Stomach (tissue), 9 donors: Measurements from ENCODE around the gene OPHN1. TPM values are rescaled to one million over a fixed set of nuclear protein-coding genes. Genes with fewer than 3 reads are reported as not detected.

Source experiments
- DNase-seq, 2 donors: peaks; one replicate each; pipeline versions ENCODE4 v3.0.0 to v3.0.0-alpha.2; 2013 to 2019
- H3K27ac ChIP-seq, 5 donors: fragments of 200-600 bp in 4 of 5; sonication (generic) in 4 of 5; one replicate each; pipeline ENCODE4 v1.5.1; 2013 to 2019; ENCODE audit warnings: mild to moderate bottlenecking in 1 of 5, moderate library complexity in 1 of 5
- H3K27me3 ChIP-seq, 3 donors: fragments of 200-600 bp; sonication (generic); one replicate each; pipeline ENCODE4 v1.5.1; 2017 to 2019; ENCODE audit warnings: mixed run types in 1 of 3
- H3K36me3 ChIP-seq, 4 donors: fragments of 200-600 bp; sonication (generic); 1 replicate in 3 of 4; 2 replicates in 1 of 4; pipeline ENCODE4 v1.5.1; 2016 to 2019
- H3K4me1 ChIP-seq, 4 donors: fragments of 200-600 bp; sonication (generic); one replicate each; pipeline ENCODE4 v1.5.1; 2016 to 2019
- H3K4me3 ChIP-seq, 4 donors: fragments of 200-600 bp; sonication (generic) in 3 of 4; one replicate each; pipeline ENCODE4 v1.5.1; 2016 to 2019; ENCODE audit warnings: mild to moderate bottlenecking in 1 of 4
- H3K9me3 ChIP-seq, 4 donors: fragments of 200-600 bp; sonication (generic); one replicate each; pipeline ENCODE4 v1.5.1; 2016 to 2019
- EP300 ChIP-seq: sonication (generic); formaldehyde crosslinking; IDR thresholded peaks from one replicate; pipeline ENCODE4 v1.6.1; 2017; ENCODE audit warnings: antibody characterized with exemption
- POLR2A ChIP-seq, 4 donors: fragments of 450-650 bp; IDR thresholded peaks; one replicate each; pipeline ENCODE4 v1.6.1; 2016; ENCODE audit warnings: antibody characterized with exemption in 4 of 4, control low read depth in 2 of 4, mild to moderate bottlenecking in 1 of 4, moderate library complexity in 1 of 4
- POLR2AphosphoS5 ChIP-seq, 3 donors: sonication (generic); formaldehyde crosslinking; IDR thresholded peaks; one replicate each; pipeline ENCODE4 v1.6.1; 2016; ENCODE audit warnings: antibody characterized with exemption in 3 of 3
- WGBS, 5 donors: extraction: QIAGEN DNeasy Blood & Tissue Kit in 3 of 5; methylation state at CpG; one replicate each; pipeline versions ENCODE4 v1.1.5 to v1.1.7; 2013 to 2018; 5-methylcytosine and 5-hydroxymethylcytosine counted together
- intact Hi-C: fragments of 100-400 bp; cut with DNase I; formaldehyde crosslinking; loops from one replicate; pipeline ENCODE4 v1.15.1; 2023; ENCODE audit warnings: low total_unique reads
- polyA plus RNA-seq, 3 donors: library from polyadenylated mRNA; stranded (reverse); fragments of 200-250 nt; gene quantifications; one replicate each; pipeline ENCODE4 v1.2.3, GENCODE V29; 2013
- total RNA-seq, 5 donors: library from RNA; depleted of rRNA; stranded (reverse); fragments of >200 nt; gene quantifications; one replicate each; pipeline versions ENCODE4 v1.1.0 to v1.2.3, GENCODE V29; 2014 to 2016
- TF ChIP-seq, protein P1 (sequence below), 7 experiments: fragments of 450-650 bp in 4 of 7; fragments of 200-600 bp in 3 of 7; sonication (generic) in 3 of 7; IDR thresholded peaks; one replicate each; pipeline ENCODE4 v1.5.1; 2016 to 2019; ENCODE audit warnings: antibody characterized with exemption in 7 of 7, control low read depth in 2 of 7, mild to moderate bottlenecking in 1 of 7
- donor health status: healthy with polysubstance abuse.
- donor health status: Bipolar disorder and iron deficiency.
- donor health status: healthy.

The OPHN1 gene
- total and polyA plus RNA-seq, 8 donors, result 0.78 to 76.4 (median 5.0) TPM

DNA sequence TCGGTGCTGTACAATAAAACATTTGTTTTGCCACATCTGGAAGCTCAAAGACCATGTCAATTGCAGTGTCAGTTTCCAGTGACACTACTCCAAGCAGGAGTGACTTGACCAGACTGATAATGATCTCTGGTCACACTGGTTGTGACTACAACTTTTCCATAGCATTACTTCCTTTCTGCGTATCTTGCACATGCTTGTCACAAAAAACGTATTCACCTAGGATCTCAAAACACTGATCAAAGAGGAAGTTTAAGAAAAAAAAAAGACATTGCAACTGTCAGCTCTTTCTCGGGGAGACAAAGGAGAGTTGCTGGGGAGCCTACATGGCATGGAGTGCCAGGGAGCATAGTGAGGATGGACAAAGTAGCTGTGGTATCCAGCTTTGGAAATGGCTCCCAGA, 60.6 kb downstream of the OPHN1 start:
- no peaks in the 10 kb centered on the region for H3K4me1 ChIP-seq
- 69 to 83% (median 73%) methylated on average over 4 of the region's 4 CpGs for WGBS, 5 donors
- no peaks in the 10 kb centered on the region for H3K36me3 ChIP-seq
- intact Hi-C loops, result no loop called here
- peaks cover 0 to 17% (median 9%) of the 10 kb centered on the region in 4 donors for H3K9me3 ChIP-seq
- no peak for DNase-seq
- H3K4me3 ChIP-seq, result no peak overlapping the region
- TF ChIP-seq, protein P1, sequence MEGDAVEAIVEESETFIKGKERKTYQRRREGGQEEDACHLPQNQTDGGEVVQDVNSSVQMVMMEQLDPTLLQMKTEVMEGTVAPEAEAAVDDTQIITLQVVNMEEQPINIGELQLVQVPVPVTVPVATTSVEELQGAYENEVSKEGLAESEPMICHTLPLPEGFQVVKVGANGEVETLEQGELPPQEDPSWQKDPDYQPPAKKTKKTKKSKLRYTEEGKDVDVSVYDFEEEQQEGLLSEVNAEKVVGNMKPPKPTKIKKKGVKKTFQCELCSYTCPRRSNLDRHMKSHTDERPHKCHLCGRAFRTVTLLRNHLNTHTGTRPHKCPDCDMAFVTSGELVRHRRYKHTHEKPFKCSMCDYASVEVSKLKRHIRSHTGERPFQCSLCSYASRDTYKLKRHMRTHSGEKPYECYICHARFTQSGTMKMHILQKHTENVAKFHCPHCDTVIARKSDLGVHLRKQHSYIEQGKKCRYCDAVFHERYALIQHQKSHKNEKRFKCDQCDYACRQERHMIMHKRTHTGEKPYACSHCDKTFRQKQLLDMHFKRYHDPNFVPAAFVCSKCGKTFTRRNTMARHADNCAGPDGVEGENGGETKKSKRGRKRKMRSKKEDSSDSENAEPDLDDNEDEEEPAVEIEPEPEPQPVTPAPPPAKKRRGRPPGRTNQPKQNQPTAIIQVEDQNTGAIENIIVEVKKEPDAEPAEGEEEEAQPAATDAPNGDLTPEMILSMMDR (IDR thresholded peaks at IDR 0.05), result no peak
- TF ChIP-seq POLR2AphosphoS5 (IDR thresholded peaks at IDR 0.05), result no peak
- TF ChIP-seq POLR2A (IDR thresholded peaks at IDR 0.05), result no peak
- no peak for TF ChIP-seq EP300
- H3K27me3 ChIP-seq, result no peaks in the 10 kb centered on the region
- H3K27ac ChIP-seq, result no peak overlapping the region

DNA sequence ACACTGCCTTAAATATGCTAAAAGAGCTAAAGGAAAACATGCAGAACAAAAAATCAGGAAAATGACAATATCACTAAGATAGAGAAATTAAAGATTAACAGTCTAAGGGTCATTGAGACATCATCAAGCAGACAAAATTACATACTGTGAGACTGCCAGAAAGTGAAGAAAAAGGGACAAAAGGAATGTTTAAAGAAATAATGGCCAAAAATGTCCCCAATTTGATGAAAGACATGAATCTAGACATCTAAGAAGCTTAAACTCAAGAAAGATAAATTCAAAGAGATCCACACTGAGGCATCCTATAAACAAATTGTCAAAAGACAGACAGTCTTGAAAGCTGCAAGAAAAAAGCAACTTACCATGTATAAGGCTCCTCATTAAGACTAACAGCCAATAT, 63.7 kb downstream of the OPHN1 start:
- Histone ChIP-seq H3K27me3 (no peaks in the 10 kb centered on the region), H3K4me3 (no peak overlapping the region), H3K36me3 (no peaks in the 10 kb centered on the region), H3K9me3 (peaks cover 0 to 17% (median 9%) of the 10 kb centered on the region in 4 donors), H3K27ac (no peak overlapping the region), H3K4me1 (no peaks in the 10 kb centered on the region)
- no peak for DNase-seq
- TF ChIP-seq, protein P1 (IDR thresholded peaks at IDR 0.05), result no peak
- TF ChIP-seq POLR2AphosphoS5 (IDR thresholded peaks at IDR 0.05) (no peak), EP300 (no peak), POLR2A (IDR thresholded peaks at IDR 0.05) (no peak)
- intact Hi-C loops, result no loop called here

DNA sequence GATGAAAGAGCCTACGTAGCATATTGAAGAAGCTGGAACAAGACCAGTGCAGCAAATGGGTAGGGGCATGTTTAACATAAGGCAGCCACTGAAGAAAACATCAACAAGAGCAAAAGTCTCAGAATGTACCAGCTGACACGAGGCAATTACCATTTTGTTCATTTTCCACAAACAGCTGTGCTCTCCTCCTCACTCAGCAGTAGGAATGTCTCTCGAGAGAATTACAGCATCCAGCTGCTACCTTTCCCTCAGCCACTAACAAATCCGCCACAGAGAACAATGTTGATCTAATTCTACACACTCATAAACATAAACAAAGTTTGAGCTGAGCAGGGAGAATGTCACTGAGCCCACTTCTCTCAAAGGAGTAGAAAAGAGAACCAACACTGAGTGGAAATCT, 68.0 kb downstream of the OPHN1 start:
- TF ChIP-seq POLR2A (IDR thresholded peaks at IDR 0.05) (no peak), POLR2AphosphoS5 (IDR thresholded peaks at IDR 0.05) (no peak), EP300 (no peak)
- TF ChIP-seq, protein P1 (IDR thresholded peaks at IDR 0.05), result no peak
- DNase-seq, result peak in 1 of 2 donors; percentile 32
- intact Hi-C loops, result no loop called here
- 50 to 67% (median 54%) methylated on average over 4 of the region's 4 CpGs for WGBS, 5 donors
- Histone ChIP-seq H3K36me3 (no peaks in the 10 kb centered on the region), H3K4me1 (no peaks in the 10 kb centered on the region), H3K27ac (no peak overlapping the region), H3K9me3 (peaks cover 0 to 16% (median 9%) of the 10 kb centered on the region in 4 donors), H3K4me3 (no peak overlapping the region), H3K27me3 (no peaks in the 10 kb centered on the region)

DNA sequence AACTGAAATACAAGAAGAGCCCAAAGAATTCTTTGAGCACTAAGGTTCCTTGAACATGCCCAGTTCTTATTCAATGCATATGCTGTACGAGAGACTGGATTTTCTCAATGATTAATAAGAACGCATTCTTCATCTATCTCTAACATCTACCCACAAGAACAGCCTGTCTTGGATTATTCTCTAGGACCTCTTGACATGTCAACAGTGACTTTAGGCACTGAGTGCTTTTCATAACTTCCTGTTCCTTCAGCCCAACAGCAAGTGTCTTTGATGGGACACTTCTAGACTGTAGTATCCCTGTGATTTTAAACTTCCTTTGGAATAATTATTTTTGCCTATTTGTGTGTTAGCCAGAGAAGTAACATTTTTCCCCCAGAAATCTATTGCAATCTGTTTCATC, 69.3 kb downstream of the OPHN1 start:
- TF ChIP-seq POLR2A (IDR thresholded peaks at IDR 0.05) (no peak), POLR2AphosphoS5 (IDR thresholded peaks at IDR 0.05) (no peak), EP300 (no peak)
- TF ChIP-seq, protein P1 (IDR thresholded peaks at IDR 0.05), result no peak
- intact Hi-C loops, result no loop called here
- no peak overlapping the region for H3K27ac ChIP-seq
- DNase-seq, result no peak
- H3K9me3 ChIP-seq, result peaks cover 0 to 3% (median under 1%) of the 10 kb centered on the region in 4 donors
- no peaks in the 10 kb centered on the region for H3K27me3 ChIP-seq
- H3K4me1 ChIP-seq, result no peaks in the 10 kb centered on the region
- H3K36me3 ChIP-seq, result no peaks in the 10 kb centered on the region
- WGBS, 5 donors, result 60 to 92% (median 76%) methylated on average over 2 of the region's 2 CpGs
- H3K4me3 ChIP-seq, result no peak overlapping the region
